Left cardiac atrium (tissue), 4 donors: Measurements from ENCODE around the gene CAPNS1. TPM values are rescaled to one million over a fixed set of nuclear protein-coding genes. Genes with fewer than 3 reads are reported as not detected.
"Not testable (repeated sequence)": the region's sequence is repeated elsewhere in the genome, so short reads cannot be mapped to it uniquely, and the experiment has no call there.

Experiments used
- ATAC-seq, 2 donors: fragments of 200-7000 bp; cut with Tn5 transposase; one replicate each; pipeline ENCODE4 v1.9.1; 2020; ENCODE audit warnings: mild to moderate bottlenecking in 2 of 2, moderate library complexity in 2 of 2
- DNase-seq: peaks from one replicate; pipeline ENCODE4 v3.0.0-alpha.2; 2020
- intact Hi-C, 2 donors: fragments of 100-400 bp; cut with DNase I; formaldehyde crosslinking; loops; one replicate each; pipeline versions ENCODE4 v1.14.1 to v1.15.1; 2022 to 2023
- total RNA-seq, 2 donors: library from RNA; stranded (reverse); fragmentation: NEBNext Ultra II Directional; extraction: Animal tissue kit (Norgen Biotek cat#: 25700); gene quantifications; one replicate each; pipeline ENCODE4 v1.2.1, GENCODE V29; 2021
- donor health status: DM: no; HTN: yes; CAD: no.
- donor health status: DM: no; HTN: yes; CAD: no; lungs with severe emphysema.
- donor health status: DM: yes; HTN: yes; CAD: no.
- donor health status: Dilated cardiomyopathy.

The CAPNS1 gene
- total RNA-seq, 2 donors from 2014 or later = 614 TPM

DNA sequence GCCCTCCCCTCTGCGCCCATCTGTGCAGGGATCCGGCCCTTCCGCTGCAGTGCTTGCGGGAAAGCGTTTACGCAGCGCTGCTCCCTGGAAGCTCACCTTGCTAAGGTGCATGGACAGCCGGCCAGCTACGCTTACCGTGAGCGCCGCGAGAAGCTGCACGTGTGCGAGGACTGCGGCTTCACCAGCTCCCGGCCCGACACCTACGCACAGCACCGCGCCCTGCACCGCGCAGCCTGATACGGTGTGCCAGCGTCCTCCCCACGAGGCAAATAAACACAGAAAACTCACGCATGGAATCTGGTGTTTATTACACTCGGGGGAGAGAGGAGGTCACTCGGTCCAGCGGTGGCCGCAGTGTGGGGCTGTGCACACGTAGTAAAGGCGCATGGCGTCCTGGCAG lies 26.4 kb upstream of the CAPNS1 start:
- intact Hi-C loops = loop anchor here (10.0 kb wide), 2 partner anchors 49 to 59 kb away; partner anchors contain the start of genes THAP8 (in 1 of the 2) and WDR62 (in 1 of the 2)
- ATAC-seq (no peak), DNase-seq (no peak)

GRCh38 chr19:36113894-36114720 lies 25.8 kb upstream of the CAPNS1 start:
- DNase-seq = no peak
- intact Hi-C loops = loop anchor here (10.0 kb wide), 2 partner anchors 49 to 59 kb away; partner anchors contain the start of genes THAP8 (in 1 of the 2) and WDR62 (in 1 of the 2)
- peak in 1 of 2 donors; percentile 1 for ATAC-seq

DNA sequence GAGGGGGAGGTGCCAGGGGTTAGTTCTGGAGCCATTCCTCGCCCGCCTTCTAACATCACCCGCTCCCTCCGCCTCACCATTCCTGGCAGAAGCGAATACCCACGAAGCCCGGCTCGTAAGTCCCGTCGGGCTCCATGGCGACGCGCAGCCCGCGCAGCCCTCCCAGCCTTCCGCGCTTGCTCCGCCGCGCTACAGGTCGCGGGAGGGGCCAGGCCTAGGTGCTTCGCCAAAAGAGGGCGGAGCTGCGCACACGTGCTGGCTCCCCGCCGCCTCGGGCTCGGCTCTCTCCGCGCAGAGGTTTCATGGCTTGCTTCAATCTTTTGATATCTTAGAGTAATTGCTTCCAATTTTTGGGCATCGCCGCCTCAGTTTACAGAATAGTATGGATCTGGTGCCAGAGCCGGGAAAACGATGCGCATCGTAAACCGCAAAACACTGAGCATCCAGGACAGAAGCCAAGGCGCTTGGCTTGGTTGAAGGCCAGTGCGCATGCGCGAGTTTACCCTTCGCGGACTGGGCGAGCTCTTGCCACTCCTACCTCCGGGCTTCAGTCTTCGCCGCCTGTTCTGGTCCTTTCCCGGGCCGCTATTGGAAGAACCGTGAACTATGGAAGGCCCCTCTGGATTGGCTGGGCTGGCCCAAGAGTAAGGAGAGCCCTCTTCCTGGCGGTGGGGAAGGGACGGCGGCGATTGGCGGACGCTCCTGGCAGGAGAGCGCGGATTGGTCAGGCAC lies 25.0 kb upstream of the CAPNS1 start, which contains the start of gene POLR2I:
TSS of gene POLR2I (minus strand) at position 155 of the 732 bp plus-strand sequence. CDS start at position 136, 19 bp downstream.
- intact Hi-C loops = loop anchor here (10.0 kb wide), 2 partner anchors 50 to 60 kb away; partner anchors contain the start of genes THAP8 (in 1 of the 2) and WDR62 (in 1 of the 2)
- DNase-seq (peak; percentile 99), ATAC-seq (peak; percentile 95 to 97)

- ATAC-seq (peak; percentile 56 to 75), DNase-seq (peak; percentile 86)
- intact Hi-C loops = loop anchor here (10.0 kb wide), 2 partner anchors 51 to 61 kb away; partner anchors contain the start of genes THAP8 (in 1 of the 2) and WDR62 (in 1 of the 2)
These were observed 24.2 kb upstream of the CAPNS1 start, which contains the start of gene TBCB for GRCh38 chr19:36115453-36116343. TSS of gene TBCB (plus strand) at chr19:36115468. CDS start at chr19:36115561, 93 bp downstream.

GRCh38 chr19:36116344-36116637 lies 23.6 kb upstream of the CAPNS1 start:
- ATAC-seq (no peak), DNase-seq (no peak)
- intact Hi-C loops = loop anchor here (10.0 kb wide), 2 partner anchors 51 to 61 kb away; partner anchors contain the start of genes THAP8 (in 1 of the 2) and WDR62 (in 1 of the 2)

GRCh38 chr19:36120092-36120983 lies 19.5 kb upstream of the CAPNS1 start:
- intact Hi-C loops = no loop called here
- DNase-seq (no peak), ATAC-seq (no peak)

DNA sequence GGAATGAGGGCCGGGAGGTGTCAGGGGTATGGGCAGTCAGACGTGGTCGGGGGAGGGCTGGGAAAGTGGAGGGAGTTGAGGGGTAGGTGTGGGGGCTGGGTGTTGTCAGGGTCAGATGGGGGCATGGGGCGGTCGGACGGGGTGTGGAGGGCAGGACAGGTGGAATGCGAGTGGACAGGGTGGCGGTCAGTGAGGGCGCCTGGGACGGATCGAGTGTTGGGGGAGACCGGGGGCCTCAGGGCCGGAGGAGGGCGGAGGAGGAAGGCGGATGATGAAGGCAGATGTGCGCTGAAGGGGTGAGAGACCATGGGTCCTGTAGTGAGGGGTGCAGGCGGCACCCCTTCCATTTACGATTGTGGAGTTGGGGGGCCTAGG lies 18.9 kb upstream of the CAPNS1 start:
- ATAC-seq = no peak
- DNase-seq = no peak

DNA sequence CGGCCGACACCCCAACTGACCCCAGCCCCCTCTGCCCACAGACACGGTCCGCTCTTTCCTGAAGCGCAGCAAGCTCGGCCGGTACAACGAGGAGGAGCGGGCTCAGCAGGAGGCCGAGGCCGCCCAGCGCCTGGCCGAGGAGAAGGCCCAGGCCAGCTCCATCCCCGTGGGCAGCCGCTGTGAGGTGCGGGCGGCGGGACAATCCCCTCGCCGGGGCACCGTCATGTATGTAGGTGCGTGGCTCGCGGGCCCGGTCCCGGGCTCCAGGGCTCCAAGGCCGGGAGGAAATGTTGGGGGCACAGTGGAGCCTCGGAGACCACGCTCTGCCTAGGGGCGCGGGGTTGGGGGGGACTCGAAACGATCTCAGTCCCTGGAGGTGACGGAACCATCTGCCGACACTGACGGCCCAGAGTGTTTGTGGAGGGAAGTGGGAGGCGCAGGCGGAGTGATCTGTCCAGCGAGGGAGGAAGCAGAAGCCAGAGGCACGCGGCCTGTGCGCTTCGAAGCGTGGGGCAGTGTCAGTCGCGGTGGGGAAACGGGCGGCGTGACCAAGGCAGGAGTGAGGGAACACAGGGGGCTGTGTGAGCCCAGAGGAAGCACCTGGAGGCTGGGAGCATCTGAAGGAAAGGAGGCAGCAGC lies 18.3 kb upstream of the CAPNS1 start:
- DNase-seq (no peak), ATAC-seq (no peak)
- intact Hi-C loops = no loop called here

More for the DNA sequence above, 18.9 kb upstream of the CAPNS1 start:
- intact Hi-C loops = no loop called here

DNA sequence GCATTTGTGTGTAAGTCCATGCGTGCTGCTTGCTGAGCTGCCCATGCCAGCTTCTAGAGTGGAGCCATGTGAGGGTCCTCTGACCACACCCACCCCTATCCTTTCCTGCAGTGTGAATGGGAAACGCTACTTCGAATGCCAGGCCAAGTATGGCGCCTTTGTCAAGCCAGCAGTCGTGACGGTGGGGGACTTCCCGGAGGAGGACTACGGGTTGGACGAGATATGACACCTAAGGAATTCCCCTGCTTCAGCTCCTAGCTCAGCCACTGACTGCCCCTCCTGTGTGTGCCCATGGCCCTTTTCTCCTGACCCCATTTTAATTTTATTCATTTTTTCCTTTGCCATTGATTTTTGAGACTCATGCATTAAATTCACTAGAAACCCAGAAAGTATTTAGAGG lies 14.3 kb upstream of the CAPNS1 start:
- DNase-seq = no peak
- intact Hi-C loops = no loop called here
- ATAC-seq = no peak

DNA sequence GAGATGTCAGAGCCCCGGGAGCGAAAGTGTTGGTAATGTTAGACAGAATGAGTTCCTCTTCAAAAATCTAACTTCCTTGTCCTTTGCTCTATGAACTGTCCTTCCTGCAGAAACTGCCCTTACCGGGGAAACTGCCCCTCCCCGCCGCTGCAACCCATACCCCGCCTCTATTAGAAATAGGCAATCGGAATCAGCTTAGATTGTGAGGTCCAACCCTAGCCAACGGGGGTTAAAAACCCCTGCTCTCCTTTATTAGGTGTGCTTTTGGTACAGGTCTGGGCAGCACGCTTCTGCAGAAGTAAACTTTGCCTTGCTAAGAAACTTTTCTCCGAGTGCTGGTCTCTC lies 11.5 kb upstream of the CAPNS1 start:
- ATAC-seq (peak; percentile 13 to 23), DNase-seq (no peak)
- intact Hi-C loops = no loop called here

DNA sequence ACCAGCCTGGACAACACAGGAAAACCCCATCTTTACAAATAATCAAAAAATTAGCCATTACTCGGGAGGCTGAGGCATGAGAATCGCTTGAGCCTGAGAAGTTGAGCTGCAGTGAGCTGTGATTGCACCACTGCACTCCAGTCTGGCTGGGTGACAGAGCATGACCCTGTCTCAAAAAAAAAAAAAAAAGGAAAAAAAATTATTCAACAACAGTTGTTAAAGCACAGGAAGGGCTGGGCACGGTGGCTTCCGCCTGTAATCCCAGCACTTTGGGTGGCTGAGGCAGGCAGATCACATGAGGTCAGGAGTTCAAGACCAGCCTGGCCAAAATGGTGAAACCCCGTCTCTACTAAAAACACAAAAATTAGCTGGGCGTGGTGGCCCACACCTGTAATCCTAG lies 8.6 kb upstream of the CAPNS1 start:
- peak; percentile 56 for DNase-seq
- intact Hi-C loops, ATAC-seq: not testable (repeated sequence)

- ATAC-seq, intact Hi-C loops, DNase-seq: not testable (repeated sequence)
These were observed 5.0 kb upstream of the CAPNS1 start for GRCh38 chr19:36134867-36135266.

GRCh38 chr19:36136964-36137686 lies 2.7 kb upstream of the CAPNS1 start:
- ATAC-seq = peak in 1 of 2 donors; percentile 47
- intact Hi-C loops = no loop called here
- DNase-seq = peak; percentile 72

- ATAC-seq = no peak
These were observed 770 bp upstream of the CAPNS1 start for GRCh38 chr19:36139120-36139472.

GRCh38 chr19:36140304-36141038 lies 605 bp downstream of the CAPNS1 start:
- ATAC-seq (peak; percentile 24 to 35), DNase-seq (peak; percentile 65)
- intact Hi-C loops = no loop called here

More at GRCh38 chr19:36139120-36139472, 770 bp upstream of the CAPNS1 start:
- no peak for DNase-seq
- intact Hi-C loops = no loop called here
